Sigmoid colon (tissue), 7 donors: ENCODE data around the gene OTOR. TPM values are rescaled to one million over a fixed set of nuclear protein-coding genes. Genes with fewer than 3 reads are reported as not detected.

Experiments
- DNase-seq: peaks from one replicate; pipeline ENCODE4 v3.0.0-alpha.2; 2019
- H3K27ac ChIP-seq, 4 donors: fragments of 200-600 bp; sonication (generic); one replicate each; pipeline ENCODE4 v1.5.1; 2016 to 2019; ENCODE audit warnings: mild to moderate bottlenecking in 1 of 4
- H3K27me3 ChIP-seq, 3 donors: fragments of 200-600 bp; sonication (generic); one replicate each; pipeline ENCODE4 v1.5.1; 2019; ENCODE audit warnings: mild to moderate bottlenecking in 1 of 3
- H3K36me3 ChIP-seq, 4 donors: fragments of 200-600 bp; sonication (generic); one replicate each; pipeline ENCODE4 v1.5.1; 2016 to 2019
- H3K4me1 ChIP-seq, 4 donors: fragments of 200-600 bp; sonication (generic); one replicate each; pipeline ENCODE4 v1.5.1; 2017 to 2019
- H3K4me3 ChIP-seq, 4 donors: fragments of 200-600 bp; sonication (generic); one replicate each; pipeline ENCODE4 v1.5.1; 2017 to 2019; ENCODE audit warnings: mild to moderate bottlenecking in 2 of 4, moderate library complexity in 1 of 4
- H3K9me3 ChIP-seq, 4 donors: fragments of 200-600 bp in 3 of 4; sonication (generic) in 3 of 4; one replicate each; pipeline versions ENCODE4 v1.5.1 to v1.6.1; 2013 to 2019
- EP300 ChIP-seq, 4 donors: sonication (generic); formaldehyde crosslinking; IDR thresholded peaks; one replicate each; pipeline ENCODE4 v1.6.1; 2017; ENCODE audit warnings: antibody characterized with exemption in 4 of 4
- POLR2A ChIP-seq, 2 donors: fragments of 450-650 bp; IDR thresholded peaks; one replicate each; pipeline ENCODE4 v1.6.1; 2016; ENCODE audit warnings: antibody characterized with exemption in 2 of 2, mild to moderate bottlenecking in 2 of 2, moderate library complexity in 2 of 2
- POLR2AphosphoS5 ChIP-seq, 4 donors: sonication (generic); formaldehyde crosslinking; IDR thresholded peaks; one replicate each; pipeline ENCODE4 v1.6.1; 2017; ENCODE audit warnings: antibody characterized with exemption in 4 of 4
- WGBS, 2 donors: extraction: QIAGEN DNeasy Blood & Tissue Kit; methylation state at CpG; one replicate each; pipeline ENCODE4 v1.1.7; 2013; 5-methylcytosine and 5-hydroxymethylcytosine counted together
- intact Hi-C: fragments of 100-400 bp; cut with DNase I; formaldehyde crosslinking; loops from one replicate; pipeline ENCODE4 v1.15.1; 2023
- polyA plus RNA-seq, 3 donors: library from polyadenylated mRNA; stranded (reverse); fragments of 200-250 nt; gene quantifications; one replicate each; pipeline ENCODE4 v1.2.3, GENCODE V29; 2013
- total RNA-seq, 4 donors: library from RNA; depleted of rRNA; stranded (reverse); fragments of >200 nt; gene quantifications; one replicate each; pipeline ENCODE4 v1.1.0, GENCODE V29; 2016
- TF ChIP-seq, protein P1 (sequence below), 4 experiments: fragments of 450-650 bp in 3 of 4; fragments of 200-600 bp in 1 of 4; IDR thresholded peaks; one replicate each; pipeline ENCODE4 v1.5.1; 2016 to 2019; ENCODE audit warnings: antibody characterized with exemption in 4 of 4, mild to moderate bottlenecking in 3 of 4, moderate library complexity in 2 of 4
- donor health status: healthy with polysubstance abuse.
- donor health status: Bipolar disorder and iron deficiency.
- donor health status: healthy.

OTOR gene
- total and polyA plus RNA-seq, 7 donors: not detected

GRCh38 chr20:16781496-16781895 is 33.3 kb downstream of the OTOR start:
- TF ChIP-seq EP300 (IDR thresholded peaks at IDR 0.05) (no peak), POLR2AphosphoS5 (IDR thresholded peaks at IDR 0.05) (no peak), POLR2A (IDR thresholded peaks at IDR 0.05) (no peak)
- TF ChIP-seq, protein P1, sequence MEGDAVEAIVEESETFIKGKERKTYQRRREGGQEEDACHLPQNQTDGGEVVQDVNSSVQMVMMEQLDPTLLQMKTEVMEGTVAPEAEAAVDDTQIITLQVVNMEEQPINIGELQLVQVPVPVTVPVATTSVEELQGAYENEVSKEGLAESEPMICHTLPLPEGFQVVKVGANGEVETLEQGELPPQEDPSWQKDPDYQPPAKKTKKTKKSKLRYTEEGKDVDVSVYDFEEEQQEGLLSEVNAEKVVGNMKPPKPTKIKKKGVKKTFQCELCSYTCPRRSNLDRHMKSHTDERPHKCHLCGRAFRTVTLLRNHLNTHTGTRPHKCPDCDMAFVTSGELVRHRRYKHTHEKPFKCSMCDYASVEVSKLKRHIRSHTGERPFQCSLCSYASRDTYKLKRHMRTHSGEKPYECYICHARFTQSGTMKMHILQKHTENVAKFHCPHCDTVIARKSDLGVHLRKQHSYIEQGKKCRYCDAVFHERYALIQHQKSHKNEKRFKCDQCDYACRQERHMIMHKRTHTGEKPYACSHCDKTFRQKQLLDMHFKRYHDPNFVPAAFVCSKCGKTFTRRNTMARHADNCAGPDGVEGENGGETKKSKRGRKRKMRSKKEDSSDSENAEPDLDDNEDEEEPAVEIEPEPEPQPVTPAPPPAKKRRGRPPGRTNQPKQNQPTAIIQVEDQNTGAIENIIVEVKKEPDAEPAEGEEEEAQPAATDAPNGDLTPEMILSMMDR (IDR thresholded peaks at IDR 0.05): no peak

DNA sequence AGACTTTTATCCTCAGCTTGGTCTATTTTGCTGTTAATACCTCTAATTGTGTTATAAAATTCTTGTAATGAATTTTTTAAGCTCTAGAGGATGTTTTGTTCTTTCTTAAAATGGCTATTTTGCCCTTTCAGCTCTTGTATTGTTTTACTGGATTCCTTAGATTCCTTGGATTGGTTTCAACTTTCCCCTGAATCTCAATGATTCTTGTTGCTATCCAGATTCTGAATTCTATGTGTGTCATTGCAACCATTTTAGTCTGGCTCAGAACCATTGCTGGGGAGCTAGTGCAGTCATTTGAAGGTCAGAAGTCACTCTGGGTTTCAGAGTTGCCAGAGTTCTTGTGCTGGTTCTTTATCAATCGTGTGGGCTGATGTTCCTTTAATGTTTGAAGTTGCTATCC is 37.1 kb downstream of the OTOR start:
- no peaks in the 10 kb centered on the region for H3K27me3 ChIP-seq
- H3K9me3 ChIP-seq: peaks cover 0 to 3% (median 0%) of the 10 kb centered on the region in 4 donors
- no peak for DNase-seq
- intact Hi-C loops: no loop called here
- no peak overlapping the region for H3K4me3 ChIP-seq
- no peaks in the 10 kb centered on the region for H3K36me3 ChIP-seq
- 68 to 83% methylated on average over 1 of the region's 1 CpG for WGBS, 2 donors
- H3K4me1 ChIP-seq: no peaks in the 10 kb centered on the region
- no peak overlapping the region for H3K27ac ChIP-seq
- no peak for TF ChIP-seq POLR2AphosphoS5 (IDR thresholded peaks at IDR 0.05)
- TF ChIP-seq EP300 (IDR thresholded peaks at IDR 0.05): no peak
- TF ChIP-seq, protein P1 (IDR thresholded peaks at IDR 0.05): no peak
- no peak for TF ChIP-seq POLR2A (IDR thresholded peaks at IDR 0.05)

More at GRCh38 chr20:16781496-16781895, 33.3 kb downstream of the OTOR start:
- H3K36me3 ChIP-seq: no peaks in the 10 kb centered on the region
- no peak overlapping the region for H3K4me3 ChIP-seq
- no peaks in the 10 kb centered on the region for H3K27me3 ChIP-seq
- no peaks in the 10 kb centered on the region for H3K4me1 ChIP-seq
- 95 to 98% methylated on average over 1 of the region's 1 CpG for WGBS, 2 donors
- H3K27ac ChIP-seq: no peak overlapping the region
- DNase-seq: no peak
- intact Hi-C loops: no loop called here
- H3K9me3 ChIP-seq: peaks cover 0 to 3% (median 0%) of the 10 kb centered on the region in 4 donors

Other genes with a start within 250 kb of the OTOR start
- gene KIF16B, start 174.9 kb upstream of the OTOR start, total RNA-seq: 10 to 100 TPM; 18.9 to 22.4 (median 21.5) TPM
- gene KIF16B, start 174.9 kb upstream of the OTOR start, polyA plus RNA-seq: 10 to 100 TPM; 25.4 to 49.7 (median 25.8) TPM
- gene SNRPB2, start 18.3 kb upstream of the OTOR start, total RNA-seq: 10 to 100 TPM; 18.6 to 35.7 (median 30.5) TPM
- gene SNRPB2, start 18.3 kb upstream of the OTOR start, polyA plus RNA-seq: 10 to 100 TPM; 52.3 to 61.4 (median 52.7) TPM